K562 (cell line): ENCODE results near the gene SHISA9. TPM values are rescaled to one million over a fixed set of nuclear protein-coding genes. Genes with fewer than 3 reads are reported as not detected.

Experiments
- ATAC-seq: fragments of 200-7000 bp; cut with Tn5 transposase; 3 replicates; pipeline ENCODE4 v1.9.1; 2020; ENCODE audit warnings: moderate library complexity
- BruUV-seq: library from RNA; stranded (reverse); fragments of 400-500 nt; replicated peaks from 2 replicates; lab custom pipeline; 2021; lab: Mats Ljungman, UMichigan
- CTCF ChIA-PET: fragments of 300-600 bp; formaldehyde crosslinking; extraction: SDS; loops from one replicate; lab custom pipeline; 2021; ENCODE audit warnings: low intra/inter-chr PET ratio; lab: Yijun Ruan, JAX
- POLR2A ChIA-PET: fragments of 300-600, 350-650 bp; sonication (Branson Sonifier 250); formaldehyde crosslinking; extraction: SDS; loops from one replicate; lab custom pipeline; 2021; ENCODE audit warnings: antibody characterized with exemption, inconsistent platforms; lab: Yijun Ruan, JAX
- DNase-seq, 4 experiments: peaks; one replicate each; pipeline versions ENCODE4 v3.0.0 to v3.0.0-alpha.2; 2011 to 2018; ENCODE audit warnings: low spot score in 3 of 4, mixed read lengths in 3 of 4; ENCODE audit errors: extremely low read depth in 1 of 4
- FAIRE-seq: peaks from 2 replicates; lab custom pipeline; 2011; peaks lifted over from hg19 to GRCh38; lab: Jason Lieb, UNC
- H2AFZ ChIP-seq: 2 replicates; pipeline ENCODE4 v1.6.0; 2011; ENCODE audit warnings: low read depth, low read length, control low read depth, inconsistent platforms
- H3K27ac ChIP-seq: fragments of 200-600 bp; 3 replicates; pipeline ENCODE4 v1.8.0; 2011; ENCODE audit warnings: low read depth, mild to moderate bottlenecking, control low read depth, inconsistent platforms, low read length, moderate library complexity, mixed read lengths; ENCODE audit errors: extremely low read depth
- H3K27me3 ChIP-seq, 2 experiments: fragments of 300-600 bp in 1 of 2; 2 replicates in 1 of 2; 3 replicates in 1 of 2; pipeline versions ENCODE4 v1.6.0 to v1.8.0; 2011; ENCODE audit warnings: inconsistent platforms in 2 of 2, low read length in 2 of 2, mild to moderate bottlenecking in 1 of 2, mixed read lengths in 1 of 2, moderate library complexity in 1 of 2; ENCODE audit not compliant: control insufficient read depth in 2 of 2, insufficient read depth in 2 of 2
- H3K36me3 ChIP-seq: fragments of 300-600 bp; 3 replicates; pipeline ENCODE4 v1.8.0; 2011; ENCODE audit warnings: mild to moderate bottlenecking, low read length, inconsistent platforms; ENCODE audit not compliant: control insufficient read depth, insufficient read depth
- H3K4me1 ChIP-seq, 2 experiments: fragments of 200-600 bp in 1 of 2; replicated peaks in 1 of 2; 2 replicates in 1 of 2; 3 replicates in 1 of 2; pipeline versions ENCODE4 v1.5.1 to v1.8.0; 2011; ENCODE audit warnings: inconsistent platforms in 2 of 2, low read length in 2 of 2, mild to moderate bottlenecking in 1 of 2, mixed read lengths in 1 of 2, moderate library complexity in 1 of 2; ENCODE audit not compliant: control insufficient read depth in 2 of 2, insufficient read depth in 2 of 2
- H3K4me2 ChIP-seq: 2 replicates; pipeline ENCODE4 v1.6.1; 2011; ENCODE audit warnings: low read length, control low read depth, inconsistent platforms, mixed read lengths; ENCODE audit not compliant: insufficient read depth
- H3K4me3 ChIP-seq: fragments of 200-600 bp; sonication (generic), shearing (Covaris generic); 2 replicates; pipeline ENCODE4 v1.5.1; 2016; ENCODE audit warnings: control low read depth, inconsistent platforms
- H3K79me2 ChIP-seq: fragments of 200-600 bp; 3 replicates; pipeline ENCODE4 v1.8.0; 2011; ENCODE audit warnings: low read length, inconsistent platforms; ENCODE audit not compliant: control insufficient read depth, insufficient read depth
- H3K9ac ChIP-seq, 2 experiments: 2 replicates each; pipeline versions ENCODE4 v1.6.0 to v1.6.1; 2011; ENCODE audit warnings: low read depth in 2 of 2, low read length in 2 of 2, control low read depth in 1 of 2, inconsistent platforms in 1 of 2, mild to moderate bottlenecking in 1 of 2, mixed read lengths in 1 of 2; ENCODE audit not compliant: insufficient read depth in 1 of 2
- H3K9me1 ChIP-seq: one replicate; pipeline ENCODE4 v1.6.0; 2011; ENCODE audit warnings: inconsistent platforms, mild to moderate bottlenecking, low read length, moderate library complexity; ENCODE audit not compliant: control insufficient read depth, insufficient read depth
- H3K9me3 ChIP-seq: replicated peaks from 2 replicates; pipeline ENCODE4 v1.5.1; 2011; ENCODE audit warnings: low read depth, low read length, inconsistent platforms; ENCODE audit not compliant: control insufficient read depth, insufficient read depth
- H4K20me1 ChIP-seq: replicated peaks from 2 replicates; pipeline ENCODE4 v1.6.1; 2011; ENCODE audit warnings: low read length, inconsistent platforms, mixed read lengths; ENCODE audit not compliant: control insufficient read depth, insufficient read depth
- ATF6 ChIP-seq: sonication (generic); formaldehyde crosslinking; IDR thresholded peaks from 2 replicates; pipeline ENCODE4 v1.4.0; 2020; ENCODE audit warnings: mild to moderate bottlenecking, missing genetic modification reagents
- CBFA2T2 ChIP-seq: fragments of 450-650 bp; conservative IDR thresholded peaks from 2 replicates; pipeline ENCODE4 v1.6.1; 2017; ENCODE audit warnings: mild to moderate bottlenecking
- MTA1 ChIP-seq: fragments of 450-650 bp; IDR thresholded peaks from 2 replicates; pipeline ENCODE4 v1.6.1; 2017; ENCODE audit warnings: borderline replicate concordance
- MTA3 ChIP-seq: fragments of 450-650 bp; formaldehyde crosslinking; IDR thresholded peaks from 2 replicates; pipeline ENCODE4 v1.6.1; 2017; ENCODE audit warnings: mild to moderate bottlenecking, borderline replicate concordance
- PTBP1 ChIP-seq: fragments of 200-400 bp; formaldehyde crosslinking; IDR thresholded peaks from 2 replicates; pipeline ENCODE4 v1.6.1; 2017; ENCODE audit warnings: low read depth, low read length
- TFAM ChIP-seq: fragments of 250-450 bp; sonication (Bioruptor Pico); conservative IDR thresholded peaks from 2 replicates; pipeline ENCODE4 v1.5.0; 2021; ENCODE audit warnings: mild to moderate bottlenecking, moderate library complexity
- ZNF143 ChIP-seq: sonication (generic); formaldehyde crosslinking; IDR thresholded peaks from 2 replicates; pipeline ENCODE4 v1.9.0; 2022; ENCODE audit warnings: mild to moderate bottlenecking, missing genetic modification reagents
- ZNF583 ChIP-seq: fragments of 250-450 bp; sonication (Bioruptor Pico); IDR thresholded peaks from 2 replicates; pipeline ENCODE4 v1.4.0; 2020
- WGBS: fragments of 100-300 bp; shearing (Covaris generic); methylation state at CpG from one replicate; pipeline ENCODE4 v1.1.6; 2016; ENCODE audit warnings: low coverage, mixed read lengths; ENCODE audit not compliant: insufficient coverage; ENCODE audit errors: missing lambda C conversion rate; 5-methylcytosine and 5-hydroxymethylcytosine counted together
- in situ Hi-C: fragments of 300-500 bp; cut with MboI; formaldehyde crosslinking; loops from 4 replicates; pipeline ENCODE4 v1.15.0; 2018; ENCODE audit warnings: inconsistent platforms, mixed read lengths
- intact Hi-C: fragments of 100-400 bp; cut with micrococcal nuclease; formaldehyde crosslinking; loops from 2 replicates; pipeline ENCODE4 v1.14.2; 2022
- polyA plus RNA-seq, 8 experiments: library from polyadenylated mRNA; depleted of rRNA in 4 of 8; stranded (reverse) in 5 of 8; unstranded in 3 of 8; fragments of >200 nt; fragmentation: Nextera tagmentation in 2 of 8; fragmentation: Illumina TruSeq in 1 of 8; extraction: Ambion mirVana in 2 of 8; extraction: Trizol in 1 of 8; gene quantifications; 2 replicates each; pipeline versions ENCODE4 v1.2.1 to v1.2.3, GENCODE V29; 2011 to 2014; ENCODE audit warnings: inconsistent platforms in 1 of 8, missing spikeins in 1 of 8
- total RNA-seq, 7 experiments: library from RNA; depleted of rRNA in 6 of 7; stranded (reverse); fragments of >200 nt in 6 of 7; fragmentation: Illumina TruSeq in 2 of 7; extraction: Trizol in 2 of 7; gene quantifications; 2 replicates each; pipeline versions ENCODE4 v1.2.1 to v1.2.3, GENCODE V29; 2011 to 2021; ENCODE audit warnings: low replicate concordance in 1 of 7

Gene SHISA9
- total and polyA plus RNA-seq, 9 of the 15 experiments (the other 6 are each of a cell fraction or from before 2014, with no cell fraction given) = under 0.01 to 0.16 (median 0.01) TPM; not detected in 6

- TF ChIP-seq MTA3 (no peak), ATF6 (CRISPR knock-in tag) (no peak), MTA1 (no peak), PTBP1 (no peak), CBFA2T2 (no peak)
- TF ChIP-seq, all 486 proteins: peak for 0
These were observed 33.2 kb upstream of the SHISA9 start (continued) for GRCh38 chr16:12868169-12868568.

DNA sequence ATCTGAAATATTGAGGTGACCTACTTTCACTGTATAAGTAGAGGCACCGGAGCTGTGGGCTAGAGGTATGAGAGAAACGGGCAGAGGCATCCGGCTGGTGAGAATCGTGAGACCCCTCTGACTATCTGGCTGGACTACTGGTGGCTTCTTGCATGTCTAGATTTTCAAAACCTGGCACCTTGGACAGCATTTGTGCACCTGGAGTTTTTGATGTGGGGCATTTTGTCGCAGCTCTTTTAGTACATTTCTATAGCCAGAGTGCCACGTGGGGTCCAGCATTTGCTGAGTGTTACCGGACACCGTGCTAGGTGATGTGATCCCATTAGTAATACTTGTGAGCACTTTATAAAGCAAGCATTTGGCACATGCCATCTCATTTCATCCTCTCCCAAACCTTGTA is 32.6 kb upstream of the SHISA9 start:
- H3K36me3 ChIP-seq = no peaks in the 10 kb centered on the region
- no peak overlapping the region for H3K9ac ChIP-seq
- no peak overlapping the region for H3K4me3 ChIP-seq
- CTCF ChIA-PET = no interaction called here
- FAIRE-seq (no peak), DNase-seq (no peak), ATAC-seq (no peak)
- intact Hi-C loops = no loop called here
- H3K27ac ChIP-seq = no peak overlapping the region
- H3K9me1 ChIP-seq = no peaks in the 10 kb centered on the region
- no peak overlapping the region for H2AFZ ChIP-seq
- BruUV-seq = no TSS peak
- no peak for TF ChIP-seq TFAM
- TF ChIP-seq ZNF583 (CRISPR knock-in tag) = no peak
- TF ChIP-seq ZNF143 (CRISPR knock-in tag) = no peak
- H3K79me2 ChIP-seq = no peaks in the 10 kb centered on the region
- WGBS = 4% methylated on average over 8 of the region's 8 CpGs
- no peaks in the 10 kb centered on the region for H4K20me1 ChIP-seq
- no peak overlapping the region for H3K4me2 ChIP-seq
- POLR2A ChIA-PET = no interaction called here
- H3K27me3 ChIP-seq = peaks cover 7 to 23% of the 10 kb centered on the region in 2 experiments; a peak in 4 of 5 replicates
- H3K9me3 ChIP-seq = no peaks in the 10 kb centered on the region
- in situ Hi-C loops = no loop called here
- H3K4me1 ChIP-seq = no peaks in the 10 kb centered on the region
